ENCODE data around the gene ANXA3. TPM values are rescaled to one million over a fixed set of nuclear protein-coding genes. Genes with fewer than 3 reads are reported as not detected.
"Not testable (repeated sequence)": the region's sequence is repeated elsewhere in the genome, so short reads cannot be mapped to it uniquely, and the experiment has no call there.

The ANXA3 gene
- total RNA-seq, 2 donors from 2014 or later, result 43.3 to 144 TPM

GRCh38 chr4:78588894-78589545 lies 37.5 kb downstream of the ANXA3 start:
- intact Hi-C loops (cut with DNase I), result no loop called here
- no peaks in the 10 kb centered on the region for H3K36me3 ChIP-seq
- H3K27ac ChIP-seq, result peak overlapping the region; percentile 0 to 21

GRCh38 chr4:78591404-78591803 lies 39.8 kb downstream of the ANXA3 start:
- no peaks in the 10 kb centered on the region for H3K36me3 ChIP-seq
- no peaks in the 10 kb centered on the region for H3K4me1 ChIP-seq (replicated peaks)
- no peaks in the 10 kb centered on the region for H3K9me3 ChIP-seq
- intact Hi-C loops (cut with DNase I), result no loop called here
- no peak overlapping the region for H3K4me3 ChIP-seq
- WGBS, result 51% methylated on average over 2 of the region's 2 CpGs
- no peak overlapping the region for H3K27ac ChIP-seq
- DNase-seq (ENCODE audit: low spot score), result no peak
- TF ChIP-seq POLR2AphosphoS5 (IDR thresholded peaks at IDR 0.05) (no peak), POLR2A (IDR thresholded peaks at IDR 0.05) (no peak), CTCF (IDR thresholded peaks at IDR 0.05) (no peak)
- H3K27me3 ChIP-seq (replicated peaks; ENCODE audit: insufficient read depth), result no peaks in the 10 kb centered on the region

More at GRCh38 chr4:78588894-78589545, 37.5 kb downstream of the ANXA3 start:
- Histone ChIP-seq H3K4me1 (replicated peaks) (no peaks in the 10 kb centered on the region), H3K27me3 (replicated peaks; ENCODE audit: insufficient read depth) (no peaks in the 10 kb centered on the region), H3K9me3 (no peaks in the 10 kb centered on the region), H3K4me3 (no peak overlapping the region)
- 58% methylated on average over 4 of the region's 4 CpGs for WGBS
- no peak for DNase-seq (ENCODE audit: low spot score)
- TF ChIP-seq POLR2AphosphoS5 (IDR thresholded peaks at IDR 0.05) (no peak), POLR2A (IDR thresholded peaks at IDR 0.05) (no peak), CTCF (IDR thresholded peaks at IDR 0.05) (no peak)

GRCh38 chr4:78592088-78592783 lies 40.7 kb downstream of the ANXA3 start:
- no peak for TF ChIP-seq POLR2A (IDR thresholded peaks at IDR 0.05)
- TF ChIP-seq POLR2AphosphoS5 (IDR thresholded peaks at IDR 0.05), result no peak
- no peak for TF ChIP-seq CTCF (IDR thresholded peaks at IDR 0.05)
- H3K4me3 ChIP-seq, result no peak overlapping the region
- 83% methylated on average over 3 of the region's 3 CpGs for WGBS
- no peak for DNase-seq (ENCODE audit: low spot score)
- no peak overlapping the region for H3K27ac ChIP-seq
- H3K27me3 ChIP-seq (replicated peaks; ENCODE audit: insufficient read depth), result no peaks in the 10 kb centered on the region
- H3K36me3 ChIP-seq, result no peaks in the 10 kb centered on the region
- no peaks in the 10 kb centered on the region for H3K9me3 ChIP-seq
- intact Hi-C loops (cut with DNase I), result no loop called here
- H3K4me1 ChIP-seq (replicated peaks), result no peaks in the 10 kb centered on the region

GRCh38 chr4:78596111-78596742 lies 44.7 kb downstream of the ANXA3 start:
- Histone ChIP-seq H3K27me3 (replicated peaks; ENCODE audit: insufficient read depth) (no peaks in the 10 kb centered on the region), H3K27ac (no peak overlapping the region), H3K4me3 (no peak overlapping the region), H3K9me3 (no peaks in the 10 kb centered on the region), H3K36me3 (no peaks in the 10 kb centered on the region), H3K4me1 (replicated peaks) (no peaks in the 10 kb centered on the region)
- WGBS, result 94% methylated on average over 3 of the region's 3 CpGs
- intact Hi-C loops (cut with DNase I), result no loop called here
- TF ChIP-seq POLR2AphosphoS5 (IDR thresholded peaks at IDR 0.05) (no peak), POLR2A (IDR thresholded peaks at IDR 0.05) (no peak), CTCF (IDR thresholded peaks at IDR 0.05) (no peak)
- DNase-seq (ENCODE audit: low spot score), result no peak

- not testable (repeated sequence) for H3K36me3 ChIP-seq
- 96% methylated on average over 10 of the region's 10 CpGs for WGBS
Observed at GRCh38 chr4:78598431-78598830, 46.9 kb downstream of the ANXA3 start.

More at GRCh38 chr4:78598431-78598830, 46.9 kb downstream of the ANXA3 start:
- H3K27me3 ChIP-seq (replicated peaks; ENCODE audit: insufficient read depth); H3K4me1 ChIP-seq (replicated peaks); H3K27ac ChIP-seq; intact Hi-C loops (cut with DNase I); DNase-seq (ENCODE audit: low spot score); H3K4me3 ChIP-seq; H3K9me3 ChIP-seq: not testable (repeated sequence)
